HG02759 (cell line): ENCODE measurements around the gene PLIN3.
"Not testable (repeated sequence)": the region's sequence is repeated elsewhere in the genome, so short reads cannot be mapped to it uniquely, and the experiment has no call there.

Experiments used
- ATAC-seq: cut with Tn5 transposase; IDR thresholded peaks from one replicate; pipeline ENCODE4 v1.9.1; 2021; ENCODE audit warnings: mild to moderate bottlenecking, moderate library complexity; ENCODE audit not compliant: unreplicated experiment

PLIN3 gene, protein sequence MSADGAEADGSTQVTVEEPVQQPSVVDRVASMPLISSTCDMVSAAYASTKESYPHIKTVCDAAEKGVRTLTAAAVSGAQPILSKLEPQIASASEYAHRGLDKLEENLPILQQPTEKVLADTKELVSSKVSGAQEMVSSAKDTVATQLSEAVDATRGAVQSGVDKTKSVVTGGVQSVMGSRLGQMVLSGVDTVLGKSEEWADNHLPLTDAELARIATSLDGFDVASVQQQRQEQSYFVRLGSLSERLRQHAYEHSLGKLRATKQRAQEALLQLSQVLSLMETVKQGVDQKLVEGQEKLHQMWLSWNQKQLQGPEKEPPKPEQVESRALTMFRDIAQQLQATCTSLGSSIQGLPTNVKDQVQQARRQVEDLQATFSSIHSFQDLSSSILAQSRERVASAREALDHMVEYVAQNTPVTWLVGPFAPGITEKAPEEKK

GRCh38 chr19:4867534-4868285 is at the start of gene PLIN3:
Gene PLIN3 (minus strand): TSS chr19:4867667. CDS start chr19:4861394, 6,273 bp downstream.
- ATAC-seq, result peak; percentile 74

DNA sequence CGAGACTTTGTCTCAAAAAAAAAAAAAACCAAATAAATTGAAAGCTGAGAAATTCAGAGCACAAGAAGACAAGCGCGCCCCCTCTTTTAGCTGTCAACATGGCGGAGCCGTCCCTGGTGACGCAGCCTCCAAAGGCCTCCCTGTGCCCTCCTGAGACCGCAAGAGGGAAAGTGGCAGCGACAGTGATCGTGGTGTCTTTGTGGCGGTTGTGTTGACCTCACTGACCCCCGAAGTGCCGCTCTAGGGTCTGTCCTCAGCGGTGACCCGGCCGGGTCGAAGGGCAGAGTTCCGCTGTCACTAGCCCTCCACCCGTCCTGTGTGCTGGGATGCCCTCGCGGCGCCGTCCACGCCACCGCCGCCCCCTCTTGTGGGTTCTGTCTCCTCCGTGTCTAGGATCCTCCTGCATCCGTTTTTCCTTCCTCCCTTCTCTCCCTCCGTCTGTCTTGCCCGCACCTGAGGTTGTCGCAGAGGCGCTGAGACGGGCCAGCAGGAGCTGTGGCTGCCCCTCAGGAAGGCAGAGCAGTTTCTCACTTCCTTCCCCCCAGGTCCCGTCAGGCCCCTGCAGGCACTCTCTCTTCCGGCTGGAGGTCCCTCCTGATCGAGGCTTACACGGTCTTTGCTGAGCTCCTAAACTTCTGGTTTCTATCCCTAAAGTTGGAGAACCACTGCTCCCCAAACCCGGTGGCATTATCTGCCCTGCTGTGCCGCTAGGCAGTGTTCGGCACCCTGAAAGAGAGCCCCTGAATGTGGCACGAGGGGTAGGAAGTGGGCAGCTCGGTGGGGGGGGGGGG is 49.0 kb upstream of the PLIN3 start:
- ATAC-seq, result no peak

GRCh38 chr19:4914736-4915501 is 47.5 kb upstream of the PLIN3 start:
- ATAC-seq, result no peak

GRCh38 chr19:4913996-4914735 is 46.7 kb upstream of the PLIN3 start:
- ATAC-seq, result no peak

GRCh38 chr19:4911786-4912672 is 44.6 kb upstream of the PLIN3 start:
- ATAC-seq, result no peak

DNA sequence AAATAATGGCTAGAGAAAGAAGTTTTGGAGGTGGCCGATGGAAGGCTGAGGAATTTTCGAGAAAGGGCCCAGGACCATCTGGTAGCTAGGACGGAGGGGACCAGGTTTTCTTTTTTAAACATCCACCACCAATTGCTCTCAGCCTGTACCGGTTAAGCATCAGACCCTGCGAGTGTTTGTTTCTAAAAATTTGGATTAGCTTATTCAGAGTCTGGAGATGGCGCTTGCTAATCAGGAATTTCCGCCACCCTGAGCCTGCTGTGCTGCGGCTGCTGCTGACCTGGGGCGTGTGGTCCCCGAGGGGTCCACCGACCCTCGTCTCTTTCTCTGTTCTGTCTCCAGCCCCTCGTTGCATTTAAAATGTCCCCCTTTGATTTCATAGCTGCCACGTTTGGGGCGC is 43.8 kb upstream of the PLIN3 start:
- no peak for ATAC-seq

- no peak for ATAC-seq
These were observed 43.3 kb upstream of the PLIN3 start for GRCh38 chr19:4910594-4911281.

- ATAC-seq, result peak; percentile 78
These were observed 42.6 kb upstream of the PLIN3 start for GRCh38 chr19:4909897-4910593.

DNA sequence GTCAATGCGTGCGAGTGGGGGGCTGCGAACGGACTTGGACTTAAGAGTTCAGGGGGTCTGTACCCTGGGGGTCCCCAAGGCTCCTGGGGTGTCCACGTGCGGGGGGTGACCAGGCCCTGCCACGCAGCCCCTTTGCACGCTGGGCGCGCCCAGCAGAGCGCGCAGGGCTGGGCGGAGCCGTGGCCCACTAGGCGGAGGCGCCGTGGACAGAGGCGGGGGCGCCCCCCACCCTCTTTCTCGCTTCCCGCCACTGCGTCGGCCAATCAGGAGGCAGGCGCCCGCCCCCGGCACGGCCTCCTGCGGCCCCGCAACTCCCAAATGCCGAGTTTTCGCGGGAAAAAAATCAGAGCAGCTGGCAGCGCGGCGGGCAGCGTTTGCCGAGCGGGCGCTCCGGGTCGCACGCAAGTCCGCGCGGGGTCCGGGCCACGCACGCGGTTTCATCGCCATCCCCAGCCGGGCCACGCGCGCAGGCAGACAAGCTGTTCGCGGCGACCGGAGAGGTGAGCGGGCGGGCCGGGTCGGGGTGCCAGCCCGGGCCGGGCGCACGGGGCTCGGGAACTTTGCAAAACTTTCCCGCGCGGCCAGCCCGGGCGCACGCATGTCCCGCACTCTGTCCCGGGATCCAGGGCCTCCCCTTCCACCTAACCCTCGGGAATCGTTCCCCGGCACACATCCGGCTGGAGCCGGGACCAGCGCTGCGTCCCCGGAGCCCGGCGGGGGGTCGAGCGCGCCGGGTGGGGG is 41.9 kb upstream of the PLIN3 start, which contains the start of gene UHRF1:
TSS of gene UHRF1 (plus strand) at position 346 of the 741 bp plus-strand sequence. CDS start 1,385 bp downstream, outside the sequence.
- peak; percentile 26 for ATAC-seq

GRCh38 chr19:4908781-4909155 is 41.3 kb upstream of the PLIN3 start:
- ATAC-seq, result no peak

DNA sequence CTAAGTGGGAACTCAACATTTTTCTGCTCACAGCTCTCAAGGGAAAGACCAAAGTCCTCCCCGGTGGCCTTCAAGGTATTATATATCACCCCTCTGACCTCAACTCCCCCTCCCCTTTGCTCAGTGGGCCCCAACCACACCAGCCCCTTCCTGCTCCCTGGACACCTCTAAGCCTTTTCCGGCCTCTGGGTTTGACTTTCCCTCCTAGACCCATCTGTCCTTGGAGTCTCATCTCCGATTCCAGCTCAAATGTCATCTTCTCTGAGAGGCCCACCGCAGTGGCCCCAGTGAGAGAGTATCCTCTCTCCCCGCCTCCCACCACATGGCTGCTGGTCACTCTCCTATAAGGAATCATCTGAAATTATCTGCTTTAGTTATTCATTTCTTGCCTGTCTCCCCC is 40.9 kb upstream of the PLIN3 start:
- ATAC-seq, result no peak

DNA sequence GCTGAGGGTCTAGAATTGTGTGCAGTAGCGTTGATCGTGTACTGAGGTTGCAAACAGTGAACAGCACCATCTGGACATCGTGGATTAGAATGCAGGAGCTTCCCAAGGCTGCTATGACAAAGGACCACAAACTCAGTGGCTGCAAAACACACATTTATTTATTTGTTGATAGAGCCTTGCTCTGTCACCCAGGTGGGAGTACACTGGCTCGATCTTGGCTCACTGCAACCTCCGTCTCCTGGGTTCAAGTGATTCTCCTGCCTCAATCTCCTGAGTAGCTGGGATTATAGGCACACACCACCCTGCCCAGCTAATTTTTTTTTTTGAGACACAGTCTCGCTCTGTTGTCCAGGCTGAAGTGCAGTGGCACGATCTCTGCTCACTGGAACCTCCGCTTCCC is 39.5 kb upstream of the PLIN3 start:
- no peak for ATAC-seq

GRCh38 chr19:4904481-4904880 is 37.0 kb upstream of the PLIN3 start:
- ATAC-seq, result no peak

GRCh38 chr19:4902796-4903195 is 35.3 kb upstream of the PLIN3 start, which contains the start of gene ARRDC5:
Gene ARRDC5 (minus strand): TSS chr19:4902896. CDS start chr19:4902825, 71 bp downstream.
- no peak for ATAC-seq

GRCh38 chr19:4900879-4901278 is 33.4 kb upstream of the PLIN3 start:
- ATAC-seq, result not testable (repeated sequence)

- ATAC-seq, result no peak
These were observed 29.7 kb upstream of the PLIN3 start for GRCh38 chr19:4897146-4897545.

GRCh38 chr19:4896372-4896771 is 28.9 kb upstream of the PLIN3 start:
- ATAC-seq, result no peak
